ENCODE results near the gene ZNF346. TPM values are rescaled to one million over a fixed set of nuclear protein-coding genes. Genes with fewer than 3 reads are reported as not detected.

ZNF346 gene
- total RNA-seq, 1 donor from 2014 or later = 26.3 TPM

- Mint-ChIP-seq H3K36me3 (ENCODE audit: low read depth, unreplicated experiment) (peaks cover 6% of the 10 kb centered on the region), H3K4me1 (ENCODE audit: unreplicated experiment) (peaks cover 11% of the 10 kb centered on the region), H3K4me3 (ENCODE audit: unreplicated experiment) (no peak overlapping the region), H3K27me3 (ENCODE audit: unreplicated experiment) (peaks cover 2% of the 10 kb centered on the region), H3K9me3 (ENCODE audit: unreplicated experiment) (no peaks in the 10 kb centered on the region), H3K27ac (ENCODE audit: unreplicated experiment) (peak overlapping the region; percentile 87)
- no peak for TF ChIP-seq CTCF (IDR thresholded peaks at IDR 0.05; ENCODE audit: unreplicated experiment)
- DNase-seq (ENCODE audit: low spot score) = no peak
These were observed 13.9 kb downstream of the ZNF346 start for GRCh38 chr5:177036443-177036842.

GRCh38 chr5:177036921-177037320 lies 14.4 kb downstream of the ZNF346 start:
- Mint-ChIP-seq H3K4me1 (ENCODE audit: unreplicated experiment) (peaks cover 11% of the 10 kb centered on the region), H3K4me3 (ENCODE audit: unreplicated experiment) (no peak overlapping the region), H3K36me3 (ENCODE audit: low read depth, unreplicated experiment) (peaks cover 8% of the 10 kb centered on the region), H3K9me3 (ENCODE audit: unreplicated experiment) (no peaks in the 10 kb centered on the region), H3K27me3 (ENCODE audit: unreplicated experiment) (peaks cover 2% of the 10 kb centered on the region), H3K27ac (ENCODE audit: unreplicated experiment) (no peak overlapping the region)
- no peak for DNase-seq (ENCODE audit: low spot score)
- no peak for TF ChIP-seq CTCF (IDR thresholded peaks at IDR 0.05; ENCODE audit: unreplicated experiment)

- Mint-ChIP-seq H3K4me3 (ENCODE audit: unreplicated experiment) (no peak overlapping the region), H3K4me1 (ENCODE audit: unreplicated experiment) (peaks cover 24% of the 10 kb centered on the region), H3K9me3 (ENCODE audit: unreplicated experiment) (no peaks in the 10 kb centered on the region), H3K27ac (ENCODE audit: unreplicated experiment) (no peak overlapping the region), H3K27me3 (ENCODE audit: unreplicated experiment) (no peaks in the 10 kb centered on the region), H3K36me3 (ENCODE audit: low read depth, unreplicated experiment) (peaks cover 14% of the 10 kb centered on the region)
- TF ChIP-seq CTCF (IDR thresholded peaks at IDR 0.05; ENCODE audit: unreplicated experiment) = no peak
- no peak for DNase-seq (ENCODE audit: low spot score)
These were observed 18.4 kb downstream of the ZNF346 start for GRCh38 chr5:177040814-177041420.

- DNase-seq (ENCODE audit: low spot score) = no peak
- Mint-ChIP-seq H3K9me3 (ENCODE audit: unreplicated experiment) (no peaks in the 10 kb centered on the region), H3K4me1 (ENCODE audit: unreplicated experiment) (peaks cover 16% of the 10 kb centered on the region), H3K4me3 (ENCODE audit: unreplicated experiment) (no peak overlapping the region), H3K27me3 (ENCODE audit: unreplicated experiment) (no peaks in the 10 kb centered on the region), H3K36me3 (ENCODE audit: low read depth, unreplicated experiment) (peaks cover 14% of the 10 kb centered on the region), H3K27ac (ENCODE audit: unreplicated experiment) (no peak overlapping the region)
- TF ChIP-seq CTCF (IDR thresholded peaks at IDR 0.05; ENCODE audit: unreplicated experiment) = no peak
These were observed 19.4 kb downstream of the ZNF346 start for GRCh38 chr5:177041936-177042335.

GRCh38 chr5:177043114-177043513 lies 20.6 kb downstream of the ZNF346 start:
- Mint-ChIP-seq H3K27me3 (ENCODE audit: unreplicated experiment) (no peaks in the 10 kb centered on the region), H3K4me1 (ENCODE audit: unreplicated experiment) (peaks cover 16% of the 10 kb centered on the region), H3K9me3 (ENCODE audit: unreplicated experiment) (no peaks in the 10 kb centered on the region), H3K4me3 (ENCODE audit: unreplicated experiment) (no peak overlapping the region), H3K36me3 (ENCODE audit: low read depth, unreplicated experiment) (peaks cover 14% of the 10 kb centered on the region), H3K27ac (ENCODE audit: unreplicated experiment) (no peak overlapping the region)
- DNase-seq (ENCODE audit: low spot score) = no peak
- TF ChIP-seq CTCF (IDR thresholded peaks at IDR 0.05; ENCODE audit: unreplicated experiment) = no peak

All from endothelial cell (in vitro differentiated cells).